ENCODE measurements around the gene BORCS5.

Gene BORCS5

DNA sequence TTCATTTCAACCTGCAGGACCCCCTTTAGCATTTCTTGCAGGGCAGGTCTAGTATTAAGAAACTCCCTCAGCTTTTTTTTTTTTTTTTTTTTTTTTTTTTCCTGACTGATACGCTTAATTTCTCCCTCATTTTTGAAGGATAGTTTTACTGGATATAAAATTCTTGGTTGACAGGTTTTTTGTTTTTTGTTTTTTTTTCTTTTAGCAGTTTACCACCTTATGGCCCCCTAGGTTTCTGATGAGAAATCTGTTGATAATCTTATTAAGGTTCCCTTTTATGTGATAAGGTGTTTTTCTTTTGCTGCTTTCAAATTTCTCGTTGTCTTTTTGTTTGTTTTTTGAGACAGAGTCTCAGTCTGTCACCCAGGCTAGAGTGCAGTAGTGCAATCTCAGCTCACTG is 66.5 kb downstream of the BORCS5 start:
- Histone ChIP-seq H3K36me3 (replicated peaks; ENCODE audit: insufficient read depth, low read length) (no peaks in the 10 kb centered on the region), H3K4me1 (ENCODE audit: low read length) (no peaks in the 10 kb centered on the region), H4K20me1 (ENCODE audit: insufficient read depth, low read length) (no peaks in the 10 kb centered on the region), H3K9me2 (replicated peaks; ENCODE audit: insufficient read depth, low read length) (no peaks in the 10 kb centered on the region), H3K4me3 (ENCODE audit: low read length) (no peak overlapping the region), H3K4me2 (ENCODE audit: low read depth, low read length) (no peak overlapping the region), H3K9ac (ENCODE audit: low read length) (no peak overlapping the region), H3K27ac (ENCODE audit: low read length) (no peak overlapping the region), H3F3A (ENCODE audit: insufficient read depth, low read length) (no peaks in the 10 kb centered on the region), H3K9me3 (replicated peaks; ENCODE audit: insufficient read depth, low read length) (no peaks in the 10 kb centered on the region), H3K27me3 (replicated peaks; ENCODE audit: insufficient read depth, low read length) (no peaks in the 10 kb centered on the region), H2AFZ (ENCODE audit: low read length) (no peak overlapping the region), H3K79me2 (ENCODE audit: low read length) (0 out of 2 replicates have a peak, but pooled peaks cover 3% of the 10 kb centered on the region)
- no peak for DNase-seq
- TF ChIP-seq EZH2phosphoT487 (IDR thresholded peaks at IDR 0.05; ENCODE audit: low read length) = no peak
- TF ChIP-seq EZH2 (optimal IDR thresholded peaks at IDR 0.05; ENCODE audit: low read depth, low read length) = no peak
- TF ChIP-seq CTCF (IDR thresholded peaks at IDR 0.05; ENCODE audit: low read length) = no peak

GRCh38 chr12:12425001-12425400 is 68.1 kb downstream of the BORCS5 start:
- DNase-seq = no peak
- H3K9ac ChIP-seq (ENCODE audit: low read length) = no peak overlapping the region
- no peaks in the 10 kb centered on the region for H3K9me2 ChIP-seq (replicated peaks; ENCODE audit: insufficient read depth, low read length)
- no peaks in the 10 kb centered on the region for H3K27me3 ChIP-seq (replicated peaks; ENCODE audit: insufficient read depth, low read length)
- no peak for TF ChIP-seq CTCF (IDR thresholded peaks at IDR 0.05; ENCODE audit: low read length)
- TF ChIP-seq EZH2phosphoT487 (IDR thresholded peaks at IDR 0.05; ENCODE audit: low read length) = no peak
- no peak for TF ChIP-seq EZH2 (optimal IDR thresholded peaks at IDR 0.05; ENCODE audit: low read depth, low read length)
- H4K20me1 ChIP-seq (ENCODE audit: insufficient read depth, low read length) = no peaks in the 10 kb centered on the region
- no peaks in the 10 kb centered on the region for H3K36me3 ChIP-seq (replicated peaks; ENCODE audit: insufficient read depth, low read length)
- no peaks in the 10 kb centered on the region for H3K9me3 ChIP-seq (replicated peaks; ENCODE audit: insufficient read depth, low read length)
- no peak overlapping the region for H3K4me3 ChIP-seq (ENCODE audit: low read length)
- H2AFZ ChIP-seq (ENCODE audit: low read length) = no peak overlapping the region
- H3K27ac ChIP-seq (ENCODE audit: low read length) = no peak overlapping the region
- H3K79me2 ChIP-seq (ENCODE audit: low read length) = 0 out of 2 replicates have a peak, but pooled peaks cover 3% of the 10 kb centered on the region
- no peak overlapping the region for H3K4me2 ChIP-seq (ENCODE audit: low read depth, low read length)
- no peaks in the 10 kb centered on the region for H3K4me1 ChIP-seq (ENCODE audit: low read length)
- H3F3A ChIP-seq (ENCODE audit: insufficient read depth, low read length) = no peaks in the 10 kb centered on the region

DNA sequence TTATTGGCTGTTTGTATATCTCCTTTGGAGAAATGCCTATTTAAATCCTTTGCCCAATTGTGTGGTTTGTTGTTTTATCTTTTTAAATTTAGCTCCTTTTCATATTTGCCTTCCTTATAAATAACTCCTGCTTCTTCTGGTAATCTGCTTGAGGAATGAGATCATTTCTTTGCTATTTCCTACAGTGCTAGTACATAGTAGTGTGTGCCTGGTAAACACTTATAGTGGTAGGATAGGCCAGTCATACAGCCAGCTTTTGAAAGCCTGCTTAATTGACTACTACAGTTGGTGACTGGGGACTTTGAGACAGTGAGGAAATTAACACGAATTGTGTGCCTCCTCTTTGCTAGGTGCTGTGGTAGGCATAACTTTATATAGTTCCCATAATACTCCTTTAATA is 68.7 kb downstream of the BORCS5 start:
- Histone ChIP-seq H3K9me2 (replicated peaks; ENCODE audit: insufficient read depth, low read length) (no peaks in the 10 kb centered on the region), H3K4me2 (ENCODE audit: low read depth, low read length) (no peak overlapping the region), H3K9me3 (replicated peaks; ENCODE audit: insufficient read depth, low read length) (no peaks in the 10 kb centered on the region), H3K27ac (ENCODE audit: low read length) (no peak overlapping the region), H3K79me2 (ENCODE audit: low read length) (0 out of 2 replicates have a peak, but pooled peaks cover 3% of the 10 kb centered on the region), H3F3A (ENCODE audit: insufficient read depth, low read length) (no peaks in the 10 kb centered on the region), H4K20me1 (ENCODE audit: insufficient read depth, low read length) (no peaks in the 10 kb centered on the region), H3K36me3 (replicated peaks; ENCODE audit: insufficient read depth, low read length) (no peaks in the 10 kb centered on the region), H3K27me3 (replicated peaks; ENCODE audit: insufficient read depth, low read length) (no peaks in the 10 kb centered on the region), H3K4me1 (ENCODE audit: low read length) (no peaks in the 10 kb centered on the region), H3K9ac (ENCODE audit: low read length) (no peak overlapping the region), H3K4me3 (ENCODE audit: low read length) (no peak overlapping the region), H2AFZ (ENCODE audit: low read length) (no peak overlapping the region)
- TF ChIP-seq CTCF (IDR thresholded peaks at IDR 0.05; ENCODE audit: low read length) (no peak), EZH2phosphoT487 (IDR thresholded peaks at IDR 0.05; ENCODE audit: low read length) (no peak), EZH2 (optimal IDR thresholded peaks at IDR 0.05; ENCODE audit: low read depth, low read length) (no peak)
- no peak for DNase-seq
